IMR-90 (cell line): ENCODE data around the gene ENOX1. TPM values are rescaled to one million over a fixed set of nuclear protein-coding genes. Genes with fewer than 3 reads are reported as not detected.

Source experiments
- ATAC-seq: fragments of 200-7000 bp; cut with Tn5 transposase; 2 replicates; pipeline ENCODE4 v1.9.1; 2020; ENCODE audit warnings: low read depth, mild to moderate bottlenecking, moderate library complexity
- BruUV-seq: library from RNA; stranded (reverse); fragments of 400-500 nt; replicated peaks from 2 replicates; lab custom pipeline; 2021; lab: Mats Ljungman, UMichigan
- CTCF ChIA-PET: fragments of 300-600 bp; formaldehyde crosslinking; extraction: SDS; loops from one replicate; lab custom pipeline; 2021; ENCODE audit warnings: antibody characterized with exemption; lab: Yijun Ruan, JAX
- POLR2A ChIA-PET: fragments of 300-600 bp; sonication (Branson Sonifier 250); formaldehyde crosslinking; loops from one replicate; lab custom pipeline; 2022; ENCODE audit warnings: antibody characterized with exemption; ENCODE audit not compliant: unreplicated experiment; lab: Charles Lee
- DNase-seq: peaks from one replicate; pipeline ENCODE4 v3.0.0; 2013
- H2AFZ ChIP-seq: replicated peaks from 2 replicates; pipeline ENCODE3; 2013; ENCODE audit warnings: low read length, mild to moderate bottlenecking; ENCODE audit not compliant: poor library complexity
- H2AK5ac ChIP-seq: 2 replicates; pipeline ENCODE4 v1.6.1; 2013; ENCODE audit warnings: low read depth, low read length, inconsistent platforms
- H2AK9ac ChIP-seq: replicated peaks from 2 replicates; pipeline ENCODE3; 2013; ENCODE audit warnings: mild to moderate bottlenecking, low read depth, low read length, moderate library complexity; ENCODE audit not compliant: poor library complexity
- H2BK120ac ChIP-seq: 2 replicates; pipeline ENCODE4 v1.6.1; 2013; ENCODE audit warnings: low read depth, low read length, inconsistent platforms
- H2BK15ac ChIP-seq: 3 replicates; pipeline ENCODE4 v1.6.1; 2013; ENCODE audit warnings: low read depth, low read length, inconsistent platforms
- H2BK20ac ChIP-seq: 2 replicates; pipeline ENCODE4 v1.6.1; 2013; ENCODE audit warnings: low read depth, mild to moderate bottlenecking, inconsistent platforms, low read length, moderate library complexity
- H2BK5ac ChIP-seq: 2 replicates; pipeline ENCODE4 v1.6.1; 2013; ENCODE audit warnings: mild to moderate bottlenecking, low read depth, low read length, inconsistent platforms; ENCODE audit not compliant: poor library complexity, severe bottlenecking
- H3K14ac ChIP-seq: replicated peaks from 2 replicates; pipeline ENCODE4 v1.6.1; 2013; ENCODE audit warnings: low read depth, low read length, inconsistent platforms
- H3K18ac ChIP-seq: 2 replicates; pipeline ENCODE4 v1.6.1; 2013; ENCODE audit warnings: low read depth, low read length, control low read depth
- H3K23ac ChIP-seq: 2 replicates; pipeline ENCODE4 v1.6.1; 2013; ENCODE audit warnings: low read depth, low read length, inconsistent platforms
- H3K27ac ChIP-seq: 2 replicates; pipeline ENCODE4 v1.5.1; 2013; ENCODE audit warnings: mild to moderate bottlenecking, control low read depth, low read length; ENCODE audit not compliant: insufficient read depth
- H3K27me3 ChIP-seq: 2 replicates; pipeline ENCODE4 v1.6.1; 2013; ENCODE audit warnings: low read length; ENCODE audit not compliant: control insufficient read depth, insufficient read depth
- H3K36me3 ChIP-seq: 2 replicates; pipeline ENCODE4 v1.6.1; 2013; ENCODE audit warnings: low read length, mixed read lengths; ENCODE audit not compliant: control insufficient read depth, insufficient read depth
- H3K4ac ChIP-seq: 2 replicates; pipeline ENCODE4 v1.6.1; 2013; ENCODE audit warnings: low read depth, low read length, inconsistent platforms
- H3K4me1 ChIP-seq: 2 replicates; pipeline ENCODE4 v1.6.1; 2013; ENCODE audit warnings: low read length, mixed read lengths; ENCODE audit not compliant: control insufficient read depth, insufficient read depth
- H3K4me2 ChIP-seq: 2 replicates; pipeline ENCODE4 v1.6.1; 2013; ENCODE audit warnings: low read depth, mild to moderate bottlenecking, control low read depth, low read length, moderate library complexity
- H3K4me3 ChIP-seq: 2 replicates; pipeline ENCODE4 v1.5.1; 2013; ENCODE audit warnings: low read depth, mild to moderate bottlenecking, control low read depth, low read length, moderate library complexity; ENCODE audit not compliant: insufficient read depth
- H3K56ac ChIP-seq: 2 replicates; pipeline ENCODE4 v1.6.1; 2013; ENCODE audit warnings: low read length, inconsistent platforms; ENCODE audit not compliant: insufficient read depth; ENCODE audit errors: extremely low read depth
- H3K79me1 ChIP-seq, 2 experiments: 2 replicates each; pipeline ENCODE4 v1.6.1; 2013; ENCODE audit warnings: low read length in 2 of 2, inconsistent platforms in 1 of 2, low read depth in 1 of 2
- H3K9ac ChIP-seq: 2 replicates; pipeline ENCODE4 v1.6.1; 2013; ENCODE audit warnings: low read depth, low read length, control low read depth
- H3K9me1 ChIP-seq: 2 replicates; pipeline ENCODE4 v1.6.1; 2013; ENCODE audit warnings: low read length, inconsistent platforms; ENCODE audit not compliant: insufficient read depth
- H3K9me3 ChIP-seq: 2 replicates; pipeline ENCODE4 v1.6.1; 2013; ENCODE audit warnings: low read length; ENCODE audit not compliant: control insufficient read depth, insufficient read depth
- H4K20me1 ChIP-seq: 2 replicates; pipeline ENCODE4 v1.6.1; 2013; ENCODE audit warnings: low read length, inconsistent platforms; ENCODE audit not compliant: insufficient read depth
- H4K5ac ChIP-seq: 2 replicates; pipeline ENCODE4 v1.6.1; 2013; ENCODE audit warnings: mild to moderate bottlenecking, low read depth, low read length, control low read depth
- H4K8ac ChIP-seq, 2 experiments: 2 replicates each; pipeline ENCODE4 v1.6.1; 2013; ENCODE audit warnings: low read depth in 2 of 2, low read length in 2 of 2, control low read depth in 1 of 2, inconsistent platforms in 1 of 2
- H4K91ac ChIP-seq: 2 replicates; pipeline ENCODE4 v1.6.1; 2013; ENCODE audit warnings: low read depth, low read length, inconsistent platforms; ENCODE audit not compliant: insufficient read depth
- CHD1 ChIP-seq: IDR thresholded peaks from 2 replicates; pipeline ENCODE4 v1.6.1; 2012; ENCODE audit warnings: low read depth, low read length, improper control_type of control experiment
- FOS ChIP-seq: fragments of 150-350 bp; IDR thresholded peaks from 2 replicates; pipeline ENCODE4 v1.6.1; 2016; ENCODE audit warnings: low read depth, low read length
- MAFK ChIP-seq: IDR thresholded peaks from 2 replicates; pipeline ENCODE4 v1.6.1; 2012; ENCODE audit warnings: low read depth, low read length, improper control_type of control experiment
- MXI1 ChIP-seq: IDR thresholded peaks from 2 replicates; pipeline ENCODE4 v1.6.1; 2012; ENCODE audit warnings: low read depth, mild to moderate bottlenecking, low read length, moderate library complexity, borderline replicate concordance
- RAD21 ChIP-seq: IDR thresholded peaks from 2 replicates; pipeline ENCODE4 v1.6.1; 2012; ENCODE audit warnings: low read length, improper control_type of control experiment
- SMC3 ChIP-seq: fragments of 150-350 bp; IDR thresholded peaks from 2 replicates; pipeline ENCODE4 v1.6.1; 2016; ENCODE audit warnings: low read depth, mild to moderate bottlenecking, antibody characterized with exemption, low read length, moderate library complexity
- WGBS, 2 experiments: methylation state at CpG; one replicate each; pipeline versions ENCODE4 v1.1.5 to v1.1.7; 2013; ENCODE audit warnings: missing lambda C conversion rate in 2 of 2; ENCODE audit not compliant: insufficient read length in 1 of 2; ENCODE audit errors: extremely low coverage in 2 of 2; 5-methylcytosine and 5-hydroxymethylcytosine counted together
- dilution Hi-C: fragments of 300-500 bp; cut with HindIII; formaldehyde crosslinking; loops from one replicate; pipeline ENCODE4 v1.14.3; 2018; ENCODE audit warnings: low sequenced_read_pairs; ENCODE audit not compliant: unreplicated experiment
- in situ Hi-C: fragments of 300-500 bp; cut with MboI; formaldehyde crosslinking; loops from 3 replicates; pipeline ENCODE4 v1.14.3; 2019; ENCODE audit warnings: low sequenced_read_pairs, inconsistent platforms, mixed read lengths
- intact Hi-C: fragments of 100-400 bp; cut with micrococcal nuclease; formaldehyde crosslinking; loops from 2 replicates; pipeline ENCODE4 v1.10.0; 2022
- polyA plus RNA-seq, 3 experiments: library from polyadenylated mRNA; depleted of rRNA; stranded (reverse); fragments of >200 nt; gene quantifications; 2 replicates each; pipeline ENCODE4 v1.2.3, GENCODE V29; 2012; ENCODE audit warnings: low replicate concordance in 1 of 3
- total RNA-seq: library from RNA; depleted of rRNA; stranded (reverse); fragments of >200 nt; gene quantifications from 2 replicates; pipeline ENCODE4 v1.2.3, GENCODE V29; 2012
- TF ChIP-seq, protein P1 (sequence below): conservative IDR thresholded peaks from 2 replicates; pipeline ENCODE4 v1.5.1; 2012; ENCODE audit warnings: mild to moderate bottlenecking, low read depth, low read length, improper control_type of control experiment
- TF ChIP-seq, protein P2 (sequence below): fragments of 150-350 bp; IDR thresholded peaks from 2 replicates; pipeline ENCODE4 v1.6.1; 2017; ENCODE audit warnings: mild to moderate bottlenecking, antibody characterized with exemption, low read length, low read depth

ENOX1 gene
- total and polyA plus RNA-seq, 2 of the 4 experiments (the other 2 are of a cell fraction) = 0.99 to 1.3 TPM

DNA sequence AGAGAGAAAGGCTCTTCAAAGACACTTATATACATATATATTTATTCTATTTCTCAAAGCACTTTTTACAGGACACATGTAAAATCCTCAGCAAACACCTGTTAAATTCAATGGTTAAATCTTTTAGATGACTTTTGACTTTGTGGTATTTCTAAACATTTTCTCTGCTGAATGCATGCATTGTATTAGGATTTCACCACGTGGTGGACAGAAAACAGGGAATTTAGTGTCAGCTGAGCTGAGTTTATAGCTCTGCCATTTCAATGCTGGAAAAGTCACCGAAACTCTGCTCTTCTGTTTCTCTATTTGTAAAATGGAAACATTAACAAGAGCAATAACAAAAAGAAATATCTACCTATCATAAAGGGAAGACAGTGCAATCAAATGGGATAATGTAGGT lies 375.6 kb downstream of the ENOX1 start:
- H4K91ac ChIP-seq = no peak overlapping the region
- H3K9me1 ChIP-seq = no peaks in the 10 kb centered on the region; the same call in 1 of the 2 replicates
- H2BK120ac ChIP-seq = no peak overlapping the region
- ATAC-seq = no peak
- no CpG with 5 or more reads among the region's 2 CpGs for WGBS, 2 experiments
- H3K18ac ChIP-seq = no peak overlapping the region
- DNase-seq = no peak
- in situ Hi-C loops (no loop called here), dilution Hi-C loops (no loop called here), intact Hi-C loops (no loop called here)
- H2BK20ac ChIP-seq = no peak overlapping the region
- no peak overlapping the region for H4K5ac ChIP-seq
- H3K27ac ChIP-seq = no peak overlapping the region
- no peak overlapping the region for H2AK9ac ChIP-seq
- no peak overlapping the region for H3K4me2 ChIP-seq
- no peaks in the 10 kb centered on the region; the same call in 1 of the 2 replicates for H3K27me3 ChIP-seq
- H4K8ac ChIP-seq = no peak overlapping the region
- ChIA-PET CTCF (interaction anchor here (0.6 kb wide), 1 partner anchor 11 kb away, joined by 4 read pairs; no protein-coding TSS in a partner anchor), POLR2A (no interaction called here)
- BruUV-seq = no TSS peak
- H4K20me1 ChIP-seq = no peaks in the 10 kb centered on the region
- no peaks in the 10 kb centered on the region for H3K36me3 ChIP-seq
- H2BK15ac ChIP-seq = no peak overlapping the region
- no peak for TF ChIP-seq FOS
- no peak for TF ChIP-seq RAD21
- TF ChIP-seq MAFK = no peak
- TF ChIP-seq, protein P1, sequence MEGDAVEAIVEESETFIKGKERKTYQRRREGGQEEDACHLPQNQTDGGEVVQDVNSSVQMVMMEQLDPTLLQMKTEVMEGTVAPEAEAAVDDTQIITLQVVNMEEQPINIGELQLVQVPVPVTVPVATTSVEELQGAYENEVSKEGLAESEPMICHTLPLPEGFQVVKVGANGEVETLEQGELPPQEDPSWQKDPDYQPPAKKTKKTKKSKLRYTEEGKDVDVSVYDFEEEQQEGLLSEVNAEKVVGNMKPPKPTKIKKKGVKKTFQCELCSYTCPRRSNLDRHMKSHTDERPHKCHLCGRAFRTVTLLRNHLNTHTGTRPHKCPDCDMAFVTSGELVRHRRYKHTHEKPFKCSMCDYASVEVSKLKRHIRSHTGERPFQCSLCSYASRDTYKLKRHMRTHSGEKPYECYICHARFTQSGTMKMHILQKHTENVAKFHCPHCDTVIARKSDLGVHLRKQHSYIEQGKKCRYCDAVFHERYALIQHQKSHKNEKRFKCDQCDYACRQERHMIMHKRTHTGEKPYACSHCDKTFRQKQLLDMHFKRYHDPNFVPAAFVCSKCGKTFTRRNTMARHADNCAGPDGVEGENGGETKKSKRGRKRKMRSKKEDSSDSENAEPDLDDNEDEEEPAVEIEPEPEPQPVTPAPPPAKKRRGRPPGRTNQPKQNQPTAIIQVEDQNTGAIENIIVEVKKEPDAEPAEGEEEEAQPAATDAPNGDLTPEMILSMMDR = no peak
- TF ChIP-seq, protein P2, sequence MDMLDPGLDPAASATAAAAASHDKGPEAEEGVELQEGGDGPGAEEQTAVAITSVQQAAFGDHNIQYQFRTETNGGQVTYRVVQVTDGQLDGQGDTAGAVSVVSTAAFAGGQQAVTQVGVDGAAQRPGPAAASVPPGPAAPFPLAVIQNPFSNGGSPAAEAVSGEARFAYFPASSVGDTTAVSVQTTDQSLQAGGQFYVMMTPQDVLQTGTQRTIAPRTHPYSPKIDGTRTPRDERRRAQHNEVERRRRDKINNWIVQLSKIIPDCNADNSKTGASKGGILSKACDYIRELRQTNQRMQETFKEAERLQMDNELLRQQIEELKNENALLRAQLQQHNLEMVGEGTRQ = no peak
- no peak for TF ChIP-seq CHD1
- TF ChIP-seq MXI1 = no peak
- no peak for TF ChIP-seq SMC3
- H3K56ac ChIP-seq = no peak overlapping the region
- no peak overlapping the region for H3K4ac ChIP-seq
- no peak overlapping the region for H3K4me3 ChIP-seq
- no peak overlapping the region for H3K23ac ChIP-seq
- no peak overlapping the region for H2BK5ac ChIP-seq
- no peak overlapping the region for H2AK5ac ChIP-seq
- H3K14ac ChIP-seq = no peak overlapping the region
- no peaks in the 10 kb centered on the region for H3K79me1 ChIP-seq
- H2AFZ ChIP-seq = no peak overlapping the region
- H3K9me3 ChIP-seq = no peaks in the 10 kb centered on the region
- H3K4me1 ChIP-seq = peaks cover 3% of the 10 kb centered on the region; the same call in 1 of the 2 replicates
- no peak overlapping the region for H3K9ac ChIP-seq
